Lower lobe of right lung (tissue), 2 donors: Measurements from ENCODE around the gene LOXL1. TPM values are rescaled to one million over a fixed set of nuclear protein-coding genes. Genes with fewer than 3 reads are reported as not detected.

Source experiments
- ATAC-seq, 2 donors: fragments of 200-7000 bp; cut with Tn5 transposase; one replicate each; pipeline ENCODE4 v1.9.1; 2020 to 2022; ENCODE audit warnings: mild to moderate bottlenecking in 2 of 2, moderate library complexity in 2 of 2
- DNase-seq: peaks from one replicate; pipeline ENCODE4 v3.0.0-alpha.2; 2020
- H3K27ac ChIP-seq: fragments of 200-600 bp; one replicate; pipeline ENCODE4 v1.8.0; 2022
- H3K27me3 ChIP-seq: fragments of 200-600 bp; one replicate; pipeline ENCODE4 v1.8.0; 2022; ENCODE audit warnings: low read depth
- H3K36me3 ChIP-seq: fragments of 200-600 bp; one replicate; pipeline ENCODE4 v1.8.0; 2022; ENCODE audit warnings: mild to moderate bottlenecking
- H3K4me1 ChIP-seq: fragments of 200-600 bp; one replicate; pipeline ENCODE4 v1.8.0; 2022
- H3K4me3 ChIP-seq: fragments of 200-600 bp; one replicate; pipeline ENCODE4 v1.8.0; 2022; ENCODE audit warnings: mild to moderate bottlenecking
- H3K9me3 ChIP-seq: fragments of 200-600 bp; one replicate; pipeline ENCODE4 v1.8.0; 2022
- intact Hi-C: fragments of 100-400 bp; cut with DNase I; formaldehyde crosslinking; loops from one replicate; pipeline ENCODE4 v1.11.0; 2022
- total RNA-seq: library from RNA; stranded (reverse); fragmentation: NEBNext Ultra II Directional; extraction: Animal tissue kit (Norgen Biotek cat#: 25700); gene quantifications from one replicate; pipeline ENCODE4 v1.2.1, GENCODE V29; 2021
- TF ChIP-seq, protein P1 (sequence below): fragments of 200-600 bp; IDR thresholded peaks from one replicate; pipeline ENCODE4 v1.8.0; 2022; ENCODE audit warnings: antibody characterized with exemption, mild to moderate bottlenecking
- donor health status: DM: no; HTN: yes; CAD: no; lungs with severe emphysema.

Gene LOXL1
- total RNA-seq, 1 donor from 2014 or later, result 7.6 TPM

DNA sequence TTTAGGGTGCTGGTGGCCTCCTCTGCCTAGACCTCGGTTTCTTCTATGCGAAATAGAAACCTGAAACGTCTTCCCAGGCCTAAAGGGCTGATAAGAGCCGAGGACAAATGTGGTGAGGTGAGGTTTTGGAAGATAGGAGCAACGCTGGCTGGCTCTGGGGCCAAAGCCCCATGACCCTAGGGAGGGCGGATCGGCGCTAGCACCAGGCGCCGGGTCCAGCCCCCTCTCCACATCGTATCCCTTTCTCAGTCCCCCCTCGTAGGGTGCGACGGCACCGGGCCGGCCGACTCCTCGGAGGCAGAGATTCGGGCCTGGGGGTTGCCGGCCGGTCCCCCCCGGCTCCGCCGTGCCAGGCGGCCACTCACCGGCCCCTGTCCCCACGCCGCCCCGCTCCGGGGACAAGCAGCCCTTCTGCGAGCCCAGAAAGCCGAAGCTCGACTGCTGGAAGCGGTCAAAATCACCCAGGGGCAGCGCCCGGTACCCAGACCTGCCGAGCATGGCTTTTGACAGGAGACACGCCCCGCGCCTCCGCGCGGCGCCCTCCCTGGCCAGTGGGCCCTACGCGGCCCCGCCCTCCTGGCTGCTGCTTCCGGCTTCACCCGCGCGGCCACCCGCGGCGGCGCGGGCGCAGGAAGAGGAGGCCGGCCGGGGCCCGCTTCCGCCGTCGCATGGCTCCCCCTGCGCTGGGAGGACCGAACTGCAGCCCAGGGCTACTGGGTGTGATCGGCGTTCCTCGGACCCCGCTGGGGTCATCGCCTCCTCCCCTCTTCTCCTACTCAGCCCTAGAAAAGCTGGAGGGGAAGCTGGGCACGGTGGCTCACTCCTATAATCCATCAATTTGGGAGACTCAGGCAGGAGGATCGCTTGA lies 65.7 kb downstream of the LOXL1 start, which contains the start of gene STOML1:
Gene STOML1 (minus strand): TSS at position 570 of the 868 bp plus-strand sequence. CDS start 72 bp downstream, at position 498.
- Histone ChIP-seq H3K9me3 (no peaks in the 10 kb centered on the region), H3K27me3 (no peaks in the 10 kb centered on the region), H3K27ac (peak within 1 kb of the TSS; percentile 87), H3K4me3 (peak within 1 kb of the TSS; percentile 89), H3K36me3 (no peaks in the 10 kb centered on the region), H3K4me1 (peaks cover 81% of the 10 kb centered on the region)
- TF ChIP-seq, protein P1, sequence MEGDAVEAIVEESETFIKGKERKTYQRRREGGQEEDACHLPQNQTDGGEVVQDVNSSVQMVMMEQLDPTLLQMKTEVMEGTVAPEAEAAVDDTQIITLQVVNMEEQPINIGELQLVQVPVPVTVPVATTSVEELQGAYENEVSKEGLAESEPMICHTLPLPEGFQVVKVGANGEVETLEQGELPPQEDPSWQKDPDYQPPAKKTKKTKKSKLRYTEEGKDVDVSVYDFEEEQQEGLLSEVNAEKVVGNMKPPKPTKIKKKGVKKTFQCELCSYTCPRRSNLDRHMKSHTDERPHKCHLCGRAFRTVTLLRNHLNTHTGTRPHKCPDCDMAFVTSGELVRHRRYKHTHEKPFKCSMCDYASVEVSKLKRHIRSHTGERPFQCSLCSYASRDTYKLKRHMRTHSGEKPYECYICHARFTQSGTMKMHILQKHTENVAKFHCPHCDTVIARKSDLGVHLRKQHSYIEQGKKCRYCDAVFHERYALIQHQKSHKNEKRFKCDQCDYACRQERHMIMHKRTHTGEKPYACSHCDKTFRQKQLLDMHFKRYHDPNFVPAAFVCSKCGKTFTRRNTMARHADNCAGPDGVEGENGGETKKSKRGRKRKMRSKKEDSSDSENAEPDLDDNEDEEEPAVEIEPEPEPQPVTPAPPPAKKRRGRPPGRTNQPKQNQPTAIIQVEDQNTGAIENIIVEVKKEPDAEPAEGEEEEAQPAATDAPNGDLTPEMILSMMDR, result peak; percentile 98
- intact Hi-C loops, result loop anchor here (10.0 kb wide), 1 partner anchor 53 kb away; no protein-coding TSS in a partner anchor
- DNase-seq, result peak; percentile 97
- ATAC-seq, result peak; percentile 93 to 95

DNA sequence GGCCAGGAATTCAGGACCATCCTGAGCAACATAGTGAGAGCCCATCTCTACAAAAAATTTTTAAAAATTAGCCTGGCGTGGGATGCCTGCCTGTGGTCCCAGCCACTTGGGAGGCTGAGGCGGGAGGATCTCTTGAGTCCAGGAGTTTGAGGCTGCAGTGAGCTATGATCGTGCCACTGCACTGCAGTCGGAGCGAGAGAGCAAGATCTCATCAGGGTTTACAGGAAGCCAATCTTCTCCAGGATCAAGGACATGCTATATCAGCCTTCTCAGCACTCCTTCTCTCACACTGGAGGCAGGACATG lies 66.3 kb downstream of the LOXL1 start:
- no peaks in the 10 kb centered on the region for H3K9me3 ChIP-seq
- peak overlapping the region; percentile 87 for H3K27ac ChIP-seq
- H3K36me3 ChIP-seq, result no peaks in the 10 kb centered on the region
- peak overlapping the region; percentile 89 for H3K4me3 ChIP-seq
- TF ChIP-seq, protein P1, result peak; percentile 8
- ATAC-seq (no peak), DNase-seq (no peak)
- H3K27me3 ChIP-seq, result no peaks in the 10 kb centered on the region
- peaks cover 81% of the 10 kb centered on the region for H3K4me1 ChIP-seq
- intact Hi-C loops, result loop anchor here (10.0 kb wide), 1 partner anchor 52 kb away; no protein-coding TSS in a partner anchor

DNA sequence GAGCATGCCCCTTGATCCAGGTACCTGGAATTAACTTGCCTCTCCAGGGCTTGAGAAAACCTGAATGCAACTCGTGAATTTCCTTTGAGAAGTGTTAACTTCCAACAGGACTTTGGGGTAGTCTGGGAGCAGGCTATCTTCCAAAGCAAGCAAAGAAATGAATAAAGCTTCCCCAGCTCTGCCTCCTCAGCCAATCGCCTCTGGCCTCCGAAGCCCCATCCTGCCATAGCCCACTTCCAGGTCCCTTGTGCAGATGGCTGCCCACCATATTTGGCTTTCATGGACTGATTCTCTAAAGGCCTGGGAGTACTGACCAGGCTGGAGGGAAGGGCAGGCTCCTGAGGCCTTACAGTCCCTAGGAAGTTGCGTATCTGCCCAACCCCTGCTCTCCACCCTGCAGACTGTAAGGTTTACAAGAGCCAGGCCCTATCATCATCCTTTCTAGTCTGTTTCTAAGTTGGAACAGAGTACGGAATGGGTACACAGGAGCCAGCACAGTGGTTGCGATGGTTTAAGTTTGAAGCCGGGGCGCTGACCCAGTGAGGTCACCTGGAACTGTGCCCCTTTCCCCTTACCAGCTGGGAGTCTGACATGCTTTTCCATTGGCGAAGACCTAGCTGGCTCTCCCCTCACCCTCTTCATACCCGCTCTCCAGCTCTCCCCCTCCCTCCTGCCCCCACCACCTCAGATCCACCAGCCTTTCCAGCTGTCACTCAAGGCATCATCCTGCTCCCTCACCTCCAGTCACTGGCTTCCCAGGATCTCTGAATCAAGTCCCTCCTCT lies 67.1 kb downstream of the LOXL1 start:
- DNase-seq, result no peak
- intact Hi-C loops, result loop anchor here (10.0 kb wide), 1 partner anchor 51 kb away; no protein-coding TSS in a partner anchor
- peaks cover 85% of the 10 kb centered on the region for H3K4me1 ChIP-seq

DNA sequence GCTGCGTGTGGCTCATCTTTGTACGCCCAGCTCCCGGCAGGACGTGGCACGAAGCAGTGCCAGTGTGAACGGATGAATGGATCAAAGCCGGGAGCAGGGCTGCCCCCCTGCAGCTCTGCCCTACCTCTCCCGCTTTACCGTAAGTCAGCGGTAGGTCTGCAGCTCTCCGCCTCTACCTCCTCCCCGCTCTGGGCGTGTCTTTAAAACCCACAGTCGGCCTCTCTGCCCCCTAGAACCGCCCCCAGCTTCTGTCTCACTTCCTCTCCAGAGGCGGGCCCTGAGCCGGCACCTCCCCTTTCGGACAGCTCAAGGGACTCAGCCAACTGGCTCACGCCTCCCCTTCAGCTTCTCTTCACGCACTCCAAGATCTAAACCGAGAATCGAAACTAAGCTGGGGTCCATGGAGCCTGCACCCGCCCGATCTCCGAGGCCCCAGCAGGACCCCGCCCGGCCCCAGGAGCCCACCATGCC lies 68.2 kb downstream of the LOXL1 start, which contains the start of gene PML:
Gene PML (plus strand): TSS at position 304 of the 471 bp plus-strand sequence. CDS start 97 bp downstream, at position 401.
- intact Hi-C loops, result loop anchor here (10.0 kb wide), 1 partner anchor 50 kb away; no protein-coding TSS in a partner anchor
- peaks cover 85% of the 10 kb centered on the region for H3K4me1 ChIP-seq
- ATAC-seq (peak; percentile 92), DNase-seq (peak; percentile 99)
- H3K4me3 ChIP-seq, result peak within 1 kb of the TSS; percentile 75
- peaks cover 18% of the 10 kb centered on the region for H3K36me3 ChIP-seq
- no peaks in the 10 kb centered on the region for H3K9me3 ChIP-seq
- H3K27me3 ChIP-seq, result no peaks in the 10 kb centered on the region
- TF ChIP-seq, protein P1, result no peak
- peak within 1 kb of the TSS; percentile 91 for H3K27ac ChIP-seq

More for the DNA sequence above, 67.1 kb downstream of the LOXL1 start:
- Histone ChIP-seq H3K9me3 (no peaks in the 10 kb centered on the region), H3K36me3 (peaks cover 7% of the 10 kb centered on the region), H3K27me3 (no peaks in the 10 kb centered on the region), H3K4me3 (peak overlapping the region; percentile 75), H3K27ac (peak overlapping the region; percentile 91)
- TF ChIP-seq, protein P1, result no peak
- ATAC-seq, result no peak
